HCT116 (cell line): ENCODE data around the gene NOBOX. TPM values are rescaled to one million over a fixed set of nuclear protein-coding genes. Genes with fewer than 3 reads are reported as not detected.

Experiments used
- ATAC-seq: fragments of 200-7000 bp; cut with Tn5 transposase; 2 replicates; pipeline ENCODE4 v1.9.1; 2020; ENCODE audit warnings: mild to moderate bottlenecking, moderate library complexity
- BruUV-seq: library from RNA; stranded (reverse); fragments of 400-500 nt; replicated peaks from 2 replicates; lab custom pipeline; 2021; lab: Mats Ljungman, UMichigan
- CTCF ChIA-PET: fragments of 300-600 bp; sonication (Branson Sonifier 250); formaldehyde crosslinking; loops from one replicate; lab custom pipeline; 2021; ENCODE audit warnings: antibody characterized with exemption; lab: Charles Lee
- POLR2A ChIA-PET: fragments of 300-600, 350-600 bp; sonication (Branson Sonifier 250); formaldehyde crosslinking; loops from one replicate; lab custom pipeline; 2021; ENCODE audit warnings: antibody characterized with exemption; lab: Charles Lee
- RAD21 ChIA-PET, 2 experiments: fragments of 300-600 bp; sonication (Branson Sonifier 250); formaldehyde crosslinking; loops; one replicate each; lab custom pipeline; 2023; ENCODE audit warnings: low total read pairs in 2 of 2; ENCODE audit not compliant: uncharacterized antibody in 2 of 2, unreplicated experiment in 2 of 2, low non-redundant PET in 1 of 2; lab: Charles Lee
- DNase-seq: peaks from one replicate; pipeline ENCODE4 v3.0.0-alpha.2; 2010; ENCODE audit warnings: low read depth, low spot score
- H2AFZ ChIP-seq: fragments of 200-600 bp; shearing (Covaris generic), sonication (generic); 2 replicates; pipeline ENCODE4 v1.6.1; 2017; ENCODE audit warnings: low read depth, mixed run types, mixed read lengths, antibody characterized with exemption, low read length; ENCODE audit not compliant: poor library complexity, severe bottlenecking
- H3K27ac ChIP-seq: 2 replicates; pipeline ENCODE4 v1.5.1; 2012; ENCODE audit warnings: low read depth, low read length
- H3K27me3 ChIP-seq: fragments of 200-600 bp; sonication (generic); 2 replicates; pipeline ENCODE4 v1.6.1; 2016; ENCODE audit warnings: mixed run types, low read length, mixed read lengths; ENCODE audit not compliant: insufficient read depth
- H3K36me3 ChIP-seq, 2 experiments: fragments of 200-500 bp in 1 of 2; fragments of 200-600 bp in 1 of 2; sonication (Bioruptor generic) in 1 of 2; sonication (generic) in 1 of 2; 2 replicates each; pipeline versions ENCODE4 v1.5.1 to v1.6.1; 2014 to 2016; ENCODE audit warnings: low read length in 2 of 2, inconsistent platforms in 1 of 2, mixed read lengths in 1 of 2, mixed run types in 1 of 2; ENCODE audit not compliant: insufficient read depth in 2 of 2, control insufficient read depth in 1 of 2
- H3K4me1 ChIP-seq, 2 experiments: fragments of 200-600 bp in 1 of 2; sonication (generic) in 1 of 2; 2 replicates each; pipeline versions ENCODE4 v1.5.1 to v1.6.1; 2012 to 2017; ENCODE audit warnings: low read length in 2 of 2, inconsistent platforms in 1 of 2, mild to moderate bottlenecking in 1 of 2, mixed read lengths in 1 of 2, mixed run types in 1 of 2, moderate library complexity in 1 of 2; ENCODE audit not compliant: insufficient read depth in 2 of 2, control insufficient read depth in 1 of 2
- H3K4me2 ChIP-seq: fragments of 200-600 bp; sonication (generic); 2 replicates; pipeline ENCODE4 v1.6.1; 2017; ENCODE audit warnings: mixed run types, low read length, mixed read lengths
- H3K4me3 ChIP-seq, 2 experiments: fragments of 200-600 bp in 1 of 2; sonication (generic) in 1 of 2; replicated peaks in 1 of 2; 2 replicates each; pipeline ENCODE4 v1.5.1; 2011 to 2016; ENCODE audit warnings: low read length in 2 of 2, control low read depth in 1 of 2, low read depth in 1 of 2, mild to moderate bottlenecking in 1 of 2, mixed read lengths in 1 of 2, mixed run types in 1 of 2
- H3K79me2 ChIP-seq: fragments of 200-600 bp; sonication (generic); 2 replicates; pipeline ENCODE4 v1.6.1; 2017; ENCODE audit warnings: mild to moderate bottlenecking, mixed run types, low read length, moderate library complexity, mixed read lengths; ENCODE audit not compliant: insufficient read depth
- H3K9ac ChIP-seq: fragments of 200-600 bp; sonication (generic); 2 replicates; pipeline ENCODE4 v1.6.1; 2016; ENCODE audit warnings: low read length, mixed read lengths
- H3K9me2 ChIP-seq: fragments of 200-600 bp; sonication (generic), shearing (Covaris generic); 2 replicates; pipeline ENCODE4 v1.6.1; 2017; ENCODE audit warnings: mixed run types, mild to moderate bottlenecking, moderate library complexity; ENCODE audit not compliant: insufficient read depth
- H3K9me3 ChIP-seq, 2 experiments: fragments of 200-500 bp in 1 of 2; fragments of 200-600 bp in 1 of 2; sonication (Bioruptor generic) in 1 of 2; sonication (generic) in 1 of 2; 2 replicates each; pipeline ENCODE4 v1.6.1; 2014 to 2017; ENCODE audit warnings: low read length in 2 of 2, mixed read lengths in 2 of 2, inconsistent platforms in 1 of 2, low read depth in 1 of 2, mild to moderate bottlenecking in 1 of 2, mixed run types in 1 of 2, moderate library complexity in 1 of 2; ENCODE audit not compliant: control insufficient read depth in 1 of 2, insufficient read depth in 1 of 2
- H4K20me1 ChIP-seq: fragments of 200-600 bp; sonication (generic), shearing (Covaris generic); 2 replicates; pipeline ENCODE4 v1.6.1; 2017; ENCODE audit warnings: mixed run types, mild to moderate bottlenecking, moderate library complexity; ENCODE audit not compliant: insufficient read depth
- CBX3 ChIP-seq: IDR thresholded peaks from 2 replicates; pipeline ENCODE4 v1.6.1; 2012; ENCODE audit warnings: low read depth
- CEBPB ChIP-seq: IDR thresholded peaks from 2 replicates; pipeline ENCODE4 v1.6.1; 2012; ENCODE audit warnings: low read depth
- ELF1 ChIP-seq: IDR thresholded peaks from 2 replicates; pipeline ENCODE4 v1.6.1; 2012; ENCODE audit warnings: low read depth, borderline replicate concordance
- JUND ChIP-seq: IDR thresholded peaks from 2 replicates; pipeline ENCODE4 v1.6.1; 2012
- POLR2AphosphoS5 ChIP-seq: IDR thresholded peaks from 2 replicates; pipeline ENCODE4 v1.6.1; 2011; ENCODE audit warnings: mild to moderate bottlenecking, low read depth, low read length, moderate library complexity
- RAD21 ChIP-seq: IDR thresholded peaks from 2 replicates; pipeline ENCODE4 v1.6.1; 2012; ENCODE audit warnings: low read depth, mild to moderate bottlenecking
- SIN3A ChIP-seq: IDR thresholded peaks from 2 replicates; pipeline ENCODE4 v1.6.1; 2012; ENCODE audit warnings: low read depth
- SRF ChIP-seq: IDR thresholded peaks from 2 replicates; pipeline ENCODE4 v1.6.1; 2012; ENCODE audit warnings: low read depth
- TCF7L2 ChIP-seq: IDR thresholded peaks from 2 replicates; pipeline ENCODE4 v1.7.0; 2011; ENCODE audit warnings: borderline replicate concordance, inconsistent platforms; ENCODE audit not compliant: insufficient read depth, insufficient read length; ENCODE audit errors: extremely low read depth
- YY1 ChIP-seq: IDR thresholded peaks from 2 replicates; pipeline ENCODE4 v1.6.1; 2011; ENCODE audit warnings: low read length, low read depth, moderate library complexity, mild to moderate bottlenecking; ENCODE audit not compliant: insufficient replicate concordance; ENCODE audit errors: extremely low read depth
- ZFX ChIP-seq: fragments of 450-650 bp; IDR thresholded peaks from 2 replicates; pipeline ENCODE4 v1.6.1; 2017
- intact Hi-C: fragments of 100-400 bp; cut with micrococcal nuclease; formaldehyde crosslinking; loops from 2 replicates; pipeline ENCODE4 v1.10.0; 2022
- total RNA-seq: library from RNA; stranded (reverse); gene quantifications from one replicate; pipeline ENCODE4 v1.2.1, GENCODE V29; 2021; ENCODE audit not compliant: unreplicated experiment
- TF ChIP-seq, protein P1 (sequence below), 3 experiments: fragments of 200-600 bp in 1 of 3; sonication (generic) in 1 of 3; IDR thresholded peaks in 2 of 3; conservative IDR thresholded peaks in 1 of 3; 2 replicates each; pipeline ENCODE4 v1.5.1; 2012 to 2017; ENCODE audit warnings: low read depth in 2 of 3, low read length in 2 of 3, antibody characterized with exemption in 1 of 3, borderline replicate concordance in 1 of 3, control low read depth in 1 of 3, mild to moderate bottlenecking in 1 of 3, mixed read lengths in 1 of 3, mixed run types in 1 of 3, moderate library complexity in 1 of 3; ENCODE audit not compliant: insufficient read depth in 1 of 3
- TF ChIP-seq, protein P2 (sequence below): IDR thresholded peaks from 2 replicates; pipeline ENCODE4 v1.6.1; 2012
- TF ChIP-seq, protein P3 (sequence below): IDR thresholded peaks from 2 replicates; pipeline ENCODE4 v1.6.1; 2012; ENCODE audit warnings: low read depth
- TF ChIP-seq, protein P4 (sequence below): IDR thresholded peaks from 2 replicates; pipeline ENCODE4 v1.6.1; 2012

The NOBOX gene
- total RNA-seq, 1 experiment from 2014 or later, result not detected

DNA sequence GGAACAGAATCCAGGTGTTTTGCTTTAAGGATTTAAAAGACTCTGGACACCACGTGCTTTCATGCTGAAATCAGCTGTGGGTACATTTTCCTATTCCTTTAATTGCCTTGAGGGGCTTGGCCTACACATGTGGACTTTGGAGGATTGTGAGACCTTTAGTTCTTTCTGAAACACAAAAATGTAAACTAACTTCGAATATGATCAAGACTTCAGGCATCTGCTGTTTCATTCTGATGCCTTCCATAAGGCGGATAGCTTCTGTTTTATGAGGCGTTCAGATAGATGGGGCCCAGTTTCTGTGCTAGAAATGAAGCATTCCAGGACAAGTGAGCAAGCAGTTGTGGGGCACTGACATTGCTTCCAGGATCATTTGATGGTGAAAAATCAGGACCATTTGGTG lies 1.5 kb upstream of the NOBOX start (continued):
- TF ChIP-seq YY1 (no peak), ELF1 (no peak), TCF7L2 (no peak), POLR2AphosphoS5 (no peak)
- TF ChIP-seq, protein P1, sequence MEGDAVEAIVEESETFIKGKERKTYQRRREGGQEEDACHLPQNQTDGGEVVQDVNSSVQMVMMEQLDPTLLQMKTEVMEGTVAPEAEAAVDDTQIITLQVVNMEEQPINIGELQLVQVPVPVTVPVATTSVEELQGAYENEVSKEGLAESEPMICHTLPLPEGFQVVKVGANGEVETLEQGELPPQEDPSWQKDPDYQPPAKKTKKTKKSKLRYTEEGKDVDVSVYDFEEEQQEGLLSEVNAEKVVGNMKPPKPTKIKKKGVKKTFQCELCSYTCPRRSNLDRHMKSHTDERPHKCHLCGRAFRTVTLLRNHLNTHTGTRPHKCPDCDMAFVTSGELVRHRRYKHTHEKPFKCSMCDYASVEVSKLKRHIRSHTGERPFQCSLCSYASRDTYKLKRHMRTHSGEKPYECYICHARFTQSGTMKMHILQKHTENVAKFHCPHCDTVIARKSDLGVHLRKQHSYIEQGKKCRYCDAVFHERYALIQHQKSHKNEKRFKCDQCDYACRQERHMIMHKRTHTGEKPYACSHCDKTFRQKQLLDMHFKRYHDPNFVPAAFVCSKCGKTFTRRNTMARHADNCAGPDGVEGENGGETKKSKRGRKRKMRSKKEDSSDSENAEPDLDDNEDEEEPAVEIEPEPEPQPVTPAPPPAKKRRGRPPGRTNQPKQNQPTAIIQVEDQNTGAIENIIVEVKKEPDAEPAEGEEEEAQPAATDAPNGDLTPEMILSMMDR (IDR thresholded peaks at IDR 0.05 in 2 of 3, conservative IDR thresholded peaks at IDR 0.05 in 1 of 3; ENCODE audit: borderline replicate concordance in 1 of 3, insufficient read depth in 1 of 3, low read depth in 2 of 3, low read length in 2 of 3), result no peak
- TF ChIP-seq, protein P2, sequence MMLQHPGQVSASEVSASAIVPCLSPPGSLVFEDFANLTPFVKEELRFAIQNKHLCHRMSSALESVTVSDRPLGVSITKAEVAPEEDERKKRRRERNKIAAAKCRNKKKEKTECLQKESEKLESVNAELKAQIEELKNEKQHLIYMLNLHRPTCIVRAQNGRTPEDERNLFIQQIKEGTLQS, result no peak
- TF ChIP-seq, protein P3, sequence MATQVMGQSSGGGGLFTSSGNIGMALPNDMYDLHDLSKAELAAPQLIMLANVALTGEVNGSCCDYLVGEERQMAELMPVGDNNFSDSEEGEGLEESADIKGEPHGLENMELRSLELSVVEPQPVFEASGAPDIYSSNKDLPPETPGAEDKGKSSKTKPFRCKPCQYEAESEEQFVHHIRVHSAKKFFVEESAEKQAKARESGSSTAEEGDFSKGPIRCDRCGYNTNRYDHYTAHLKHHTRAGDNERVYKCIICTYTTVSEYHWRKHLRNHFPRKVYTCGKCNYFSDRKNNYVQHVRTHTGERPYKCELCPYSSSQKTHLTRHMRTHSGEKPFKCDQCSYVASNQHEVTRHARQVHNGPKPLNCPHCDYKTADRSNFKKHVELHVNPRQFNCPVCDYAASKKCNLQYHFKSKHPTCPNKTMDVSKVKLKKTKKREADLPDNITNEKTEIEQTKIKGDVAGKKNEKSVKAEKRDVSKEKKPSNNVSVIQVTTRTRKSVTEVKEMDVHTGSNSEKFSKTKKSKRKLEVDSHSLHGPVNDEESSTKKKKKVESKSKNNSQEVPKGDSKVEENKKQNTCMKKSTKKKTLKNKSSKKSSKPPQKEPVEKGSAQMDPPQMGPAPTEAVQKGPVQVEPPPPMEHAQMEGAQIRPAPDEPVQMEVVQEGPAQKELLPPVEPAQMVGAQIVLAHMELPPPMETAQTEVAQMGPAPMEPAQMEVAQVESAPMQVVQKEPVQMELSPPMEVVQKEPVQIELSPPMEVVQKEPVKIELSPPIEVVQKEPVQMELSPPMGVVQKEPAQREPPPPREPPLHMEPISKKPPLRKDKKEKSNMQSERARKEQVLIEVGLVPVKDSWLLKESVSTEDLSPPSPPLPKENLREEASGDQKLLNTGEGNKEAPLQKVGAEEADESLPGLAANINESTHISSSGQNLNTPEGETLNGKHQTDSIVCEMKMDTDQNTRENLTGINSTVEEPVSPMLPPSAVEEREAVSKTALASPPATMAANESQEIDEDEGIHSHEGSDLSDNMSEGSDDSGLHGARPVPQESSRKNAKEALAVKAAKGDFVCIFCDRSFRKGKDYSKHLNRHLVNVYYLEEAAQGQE, result no peak
- TF ChIP-seq, all 23 proteins: peak for 0

DNA sequence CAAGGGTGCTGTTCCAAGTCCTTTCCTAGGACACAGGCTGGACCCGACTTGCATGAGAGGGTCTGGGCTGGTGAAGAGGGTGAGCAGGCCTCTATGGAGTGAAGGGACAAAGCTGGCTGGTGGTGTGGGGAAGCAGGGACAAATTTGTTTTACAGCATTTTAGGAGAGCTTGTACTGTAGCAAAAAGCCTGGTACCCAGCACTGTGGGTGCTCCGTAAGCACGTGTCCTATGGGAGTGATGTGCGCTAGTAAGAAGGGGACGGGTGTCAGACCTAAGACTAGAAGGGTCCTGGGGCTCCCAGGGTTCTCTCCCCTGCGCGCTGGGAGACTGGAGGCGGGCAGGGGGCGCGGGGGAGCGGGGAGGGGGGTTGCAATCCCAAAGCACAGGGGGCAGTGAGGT lies 391 bp downstream of the NOBOX start:
- ChIA-PET CTCF (no interaction called here), RAD21 (no interaction called here), POLR2A (no interaction called here)
- no peak overlapping the region for H3K4me2 ChIP-seq
- no peak overlapping the region for H3K27ac ChIP-seq
- H2AFZ ChIP-seq, result no peak overlapping the region
- H3K9me3 ChIP-seq, result no peaks in the 10 kb centered on the region
- H3K9ac ChIP-seq, result no peak overlapping the region
- no peaks in the 10 kb centered on the region for H4K20me1 ChIP-seq
- H3K4me3 ChIP-seq, result no peak overlapping the region
- no peak for ATAC-seq
- H3K79me2 ChIP-seq, result no peaks in the 10 kb centered on the region
- no peaks in the 10 kb centered on the region for H3K4me1 ChIP-seq
- no peak for DNase-seq
- BruUV-seq, result no TSS peak
- H3K9me2 ChIP-seq, result no peaks in the 10 kb centered on the region
- H3K36me3 ChIP-seq, result no peaks in the 10 kb centered on the region
- intact Hi-C loops, result no loop called here
- H3K27me3 ChIP-seq, result 0 out of 2 replicates have a peak, but pooled peaks cover 3% of the 10 kb centered on the region
- TF ChIP-seq JUND, result no peak
- no peak for TF ChIP-seq RAD21
- no peak for TF ChIP-seq CEBPB
- no peak for TF ChIP-seq SRF
- no peak for TF ChIP-seq ZFX
- TF ChIP-seq, protein P4, sequence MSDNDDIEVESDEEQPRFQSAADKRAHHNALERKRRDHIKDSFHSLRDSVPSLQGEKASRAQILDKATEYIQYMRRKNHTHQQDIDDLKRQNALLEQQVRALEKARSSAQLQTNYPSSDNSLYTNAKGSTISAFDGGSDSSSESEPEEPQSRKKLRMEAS, result no peak
- TF ChIP-seq, protein P3, result no peak
- TF ChIP-seq CBX3, result no peak
- TF ChIP-seq SIN3A, result no peak
- TF ChIP-seq TCF7L2, result no peak
- TF ChIP-seq POLR2AphosphoS5, result no peak
- TF ChIP-seq, protein P2, result no peak
